COR-L47 (cell line): ENCODE results near the gene GYPA.
"Not testable (repeated sequence)": the region's sequence is repeated elsewhere in the genome, so short reads cannot be mapped to it uniquely, and the experiment has no call there.

Experiments used
- DNase-seq: peaks from one replicate; lab custom pipeline; 2025; lab: John Stamatoyannopoulos, UW

Gene GYPA

DNA sequence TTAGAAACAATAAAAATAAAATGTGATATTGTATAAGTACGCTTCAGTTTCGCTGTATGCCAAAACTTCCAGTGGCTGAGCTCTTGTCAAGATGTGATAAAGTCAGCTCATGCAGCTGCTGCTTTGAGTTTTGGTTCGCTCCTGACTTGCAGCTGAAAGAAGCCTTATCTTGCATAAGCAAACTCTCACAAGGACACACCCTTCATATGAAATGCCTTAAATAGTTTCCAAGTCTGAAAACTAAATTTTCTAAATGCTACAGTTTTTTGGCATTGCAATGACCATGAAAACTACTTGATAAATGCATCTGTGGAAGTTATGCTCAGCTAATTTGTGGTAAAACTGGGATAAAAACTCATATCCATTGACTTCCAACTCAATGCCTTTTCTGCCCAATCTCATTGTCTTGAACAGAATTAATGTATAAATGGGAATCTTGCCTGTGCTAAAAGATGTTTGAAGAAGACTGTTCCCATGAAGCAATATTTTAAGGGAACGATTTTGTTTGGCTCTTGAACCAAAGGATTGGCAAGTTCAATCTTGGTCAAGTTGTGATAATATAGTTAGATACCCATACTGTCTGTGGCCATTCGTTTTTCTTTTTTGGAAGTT, 11.7 kb downstream of the GYPA start:
- DNase-seq = not testable (repeated sequence)

DNA sequence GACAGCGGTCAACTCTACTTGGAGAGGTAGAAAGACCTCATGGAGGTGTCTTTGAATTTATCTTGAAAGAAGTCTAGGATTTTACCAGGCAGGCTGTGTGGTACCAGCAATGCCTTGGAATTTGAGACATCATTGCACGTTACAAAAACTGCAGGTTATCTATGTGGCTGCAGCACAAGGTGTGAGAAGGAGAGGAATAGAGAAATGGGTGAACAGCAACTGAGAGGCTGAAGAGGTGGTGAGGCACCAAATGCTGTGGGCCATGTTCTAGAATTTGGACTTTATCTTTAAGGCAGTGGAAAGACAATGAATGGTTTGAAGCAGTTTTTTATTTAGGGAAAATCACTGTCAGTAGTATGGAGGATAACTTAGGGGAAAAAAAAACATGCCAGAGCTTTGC, 15.4 kb downstream of the GYPA start:
- DNase-seq = not testable (repeated sequence)

DNA sequence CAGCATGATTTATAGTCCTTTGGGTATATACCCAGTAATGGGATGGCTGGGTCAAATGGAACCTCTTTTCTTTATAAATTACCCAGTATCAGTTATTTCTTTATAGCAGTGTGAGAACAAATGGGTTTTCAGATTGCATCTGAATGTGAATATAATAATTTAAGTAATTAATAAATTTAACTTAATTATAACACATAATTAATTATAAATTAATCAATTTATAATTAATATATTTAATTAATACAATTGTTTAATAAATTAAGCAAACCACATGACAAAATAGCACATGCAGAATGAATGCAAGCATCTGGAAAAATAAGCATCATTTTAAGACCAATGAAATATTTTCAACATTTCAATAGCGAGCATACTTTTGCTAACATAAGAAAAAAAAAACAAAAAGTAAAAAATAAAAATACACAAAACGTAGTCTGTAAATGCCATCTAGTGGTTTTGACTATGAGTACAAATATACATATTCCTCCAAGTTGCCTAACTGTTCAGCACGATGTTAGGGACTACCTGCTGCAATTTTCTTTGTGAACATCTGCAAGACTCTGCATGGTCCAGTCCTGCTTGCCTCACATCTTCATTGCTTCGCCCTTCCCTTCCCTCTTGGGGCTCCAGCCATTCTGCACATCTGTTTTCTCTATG, 16.4 kb downstream of the GYPA start:
- not testable (repeated sequence) for DNase-seq

DNA sequence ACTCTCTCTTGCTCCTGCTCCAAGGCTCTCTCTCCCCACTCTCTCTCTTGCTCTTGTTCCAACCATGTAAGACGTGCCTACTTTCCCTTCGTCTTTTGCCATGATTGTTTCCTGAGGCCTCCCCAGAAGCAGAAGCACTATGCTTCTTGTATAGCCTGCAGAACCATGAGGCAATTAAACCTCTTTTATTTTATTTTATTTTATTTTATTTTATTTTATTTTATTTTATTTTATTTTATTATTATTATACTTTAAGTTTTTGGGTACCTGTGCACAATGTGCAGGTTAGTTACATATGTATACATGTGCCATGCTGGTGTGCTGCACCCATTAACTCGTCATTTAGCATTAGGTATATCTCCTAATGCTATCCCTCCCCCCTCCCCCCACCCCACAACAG, 17.2 kb downstream of the GYPA start:
- not testable (repeated sequence) for DNase-seq

DNA sequence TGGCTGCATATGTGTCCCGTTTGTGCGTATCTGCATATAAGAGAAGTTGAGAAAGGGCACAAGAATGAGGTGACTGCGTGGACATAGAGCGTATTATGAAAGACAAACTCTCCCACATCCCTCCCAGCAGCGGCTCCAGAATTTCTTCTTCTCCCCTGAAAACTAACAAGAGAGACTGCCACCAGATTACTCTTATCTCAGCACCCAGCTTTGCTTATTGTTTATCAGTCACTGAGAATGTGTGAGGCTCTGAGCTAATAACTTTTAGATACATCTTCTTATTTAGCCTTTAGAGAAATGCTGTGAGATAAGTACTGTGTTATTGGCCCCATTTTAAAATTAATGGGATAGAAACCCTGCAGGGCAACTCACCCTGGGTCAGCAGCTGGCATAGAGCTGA, 20.8 kb downstream of the GYPA start:
- not testable (repeated sequence) for DNase-seq

DNA sequence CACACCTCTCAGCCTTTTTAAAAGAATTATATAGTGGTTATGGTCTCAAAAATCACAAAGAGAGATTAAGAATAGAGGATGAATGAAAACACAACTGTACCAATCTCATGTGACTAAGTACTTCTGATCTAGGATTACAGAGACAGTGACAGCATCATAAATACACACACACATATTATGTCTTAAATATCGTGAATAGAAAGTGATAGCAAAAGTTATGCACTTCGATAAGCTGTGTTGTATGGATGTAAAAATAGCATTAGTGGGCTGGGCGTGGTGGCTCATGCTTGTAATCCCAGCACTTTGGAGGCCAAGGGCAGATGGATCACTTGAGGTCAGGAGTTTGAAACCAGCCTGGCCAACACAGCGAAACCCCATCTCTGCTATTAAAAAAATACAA, 25.0 kb downstream of the GYPA start:
- DNase-seq = no peak

DNA sequence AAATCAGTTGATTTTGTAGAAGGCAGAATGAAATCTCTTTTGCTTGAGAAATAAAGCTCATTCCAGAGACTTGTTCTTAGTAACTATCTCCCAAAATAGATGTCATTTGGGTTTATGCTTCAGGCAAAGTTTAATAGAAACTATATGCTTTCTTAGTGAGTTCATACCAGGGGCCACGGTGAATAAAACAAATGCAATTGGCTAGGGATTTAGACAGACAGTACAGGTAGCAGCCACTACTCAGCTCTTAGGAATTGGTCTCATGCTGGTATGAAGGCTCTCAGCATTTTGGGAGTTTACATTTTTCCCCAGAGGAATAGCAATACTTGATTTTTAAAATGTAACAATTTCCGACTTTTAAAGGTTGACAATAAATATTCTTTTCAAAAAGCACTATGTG, 27.0 kb downstream of the GYPA start:
- no peak for DNase-seq

DNA sequence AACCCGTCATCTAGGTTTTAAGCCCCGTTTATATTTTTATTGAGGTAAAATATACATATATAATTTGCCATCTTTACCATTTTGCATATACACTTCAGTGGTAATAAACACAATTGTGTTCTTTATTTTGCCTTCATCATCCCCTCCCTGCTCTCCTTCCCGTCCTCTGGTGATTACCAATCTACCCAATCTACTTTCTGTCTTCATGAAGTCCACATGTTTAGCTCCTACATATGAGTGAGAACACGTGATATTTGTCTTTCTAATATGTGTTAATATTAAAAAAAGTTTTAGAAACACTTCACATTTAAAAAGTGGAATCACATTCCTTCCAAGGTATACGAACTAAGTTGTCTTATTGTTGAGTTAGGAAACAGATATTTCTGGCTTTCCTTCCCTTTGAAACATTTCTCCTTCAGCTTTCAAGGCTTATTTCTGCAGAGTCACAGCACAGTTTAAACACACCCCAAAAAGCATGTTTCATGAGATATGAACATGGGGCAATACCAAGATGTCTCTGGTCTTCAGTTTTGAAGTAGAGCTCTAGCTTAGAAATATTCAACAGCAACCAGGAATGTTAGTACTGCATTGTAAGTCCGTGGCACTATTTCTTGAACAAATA, 35.9 kb downstream of the GYPA start:
- no peak for DNase-seq

DNA sequence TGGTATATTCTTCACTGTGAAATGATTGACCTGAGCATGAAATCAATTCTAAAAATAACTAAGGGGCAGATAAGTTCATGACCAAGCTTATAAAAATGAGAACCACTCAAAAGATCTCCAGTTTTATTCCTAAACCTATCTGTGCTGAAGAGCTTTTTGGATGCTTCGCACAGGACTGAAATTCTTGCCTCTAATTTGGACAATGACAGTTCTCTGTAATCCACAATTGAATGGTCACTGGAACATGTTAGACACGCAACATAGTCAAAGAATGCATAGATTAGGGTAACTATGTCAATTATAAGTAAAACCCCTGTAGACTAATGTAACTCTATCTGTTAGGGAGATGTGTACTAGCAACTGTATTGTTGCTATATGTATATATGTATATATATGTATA, 42.7 kb downstream of the GYPA start:
- DNase-seq = not testable (repeated sequence)

DNA sequence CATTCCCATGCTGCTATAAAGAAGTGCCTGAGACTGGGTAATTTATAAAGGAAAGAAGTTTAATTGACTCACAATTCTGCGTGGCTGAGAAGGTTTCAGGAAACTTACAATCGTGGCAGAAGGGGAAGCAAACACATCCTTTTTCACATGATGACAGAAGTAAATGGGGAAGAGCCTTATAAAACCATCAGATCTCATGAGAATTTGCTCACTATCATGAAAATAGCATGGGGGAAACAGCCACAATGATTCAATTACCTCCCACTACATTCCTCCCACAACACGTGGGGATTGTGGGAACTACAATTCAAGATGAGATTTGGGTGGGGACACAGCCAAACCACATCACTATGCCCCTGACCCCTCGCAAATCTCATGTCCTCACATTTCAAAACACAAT, 46.5 kb downstream of the GYPA start:
- not testable (repeated sequence) for DNase-seq

DNA sequence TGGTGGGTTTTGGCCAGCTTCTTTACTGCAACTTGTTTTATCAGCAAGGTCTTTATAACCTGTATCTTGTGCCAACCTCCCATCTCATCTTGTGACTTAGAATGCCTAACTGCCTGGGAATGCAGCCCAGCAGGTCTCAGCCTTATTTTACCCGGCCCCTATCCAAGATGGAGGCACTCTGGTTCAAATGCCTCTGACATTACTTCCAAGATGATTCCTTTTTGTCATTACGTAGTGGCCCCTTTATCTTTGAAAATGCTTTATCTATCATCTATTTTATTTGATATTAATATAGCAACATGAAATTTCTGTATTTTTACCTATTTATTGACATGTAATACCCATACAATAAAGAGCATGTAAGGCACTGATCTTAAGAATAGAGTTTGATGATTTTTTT, 49.3 kb downstream of the GYPA start:
- DNase-seq = not testable (repeated sequence)

DNA sequence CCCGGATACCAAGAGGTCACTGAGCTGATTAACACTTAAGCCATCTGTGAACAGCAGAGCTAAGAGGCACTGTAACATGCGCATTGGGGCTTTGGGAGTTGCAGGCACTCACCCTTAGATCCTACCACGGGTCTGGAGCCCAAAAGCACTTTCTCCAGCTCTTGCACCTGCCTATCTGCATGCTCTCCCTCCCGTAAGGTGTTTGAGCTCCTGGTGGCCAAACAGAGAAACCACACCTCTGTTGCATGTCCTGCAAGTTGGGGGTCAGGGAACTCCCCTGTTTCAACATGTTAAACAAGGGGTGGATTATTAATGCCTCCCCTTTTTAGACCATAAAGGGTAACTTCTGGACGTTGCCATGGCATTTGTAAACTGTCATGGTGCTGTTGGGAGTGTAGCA, 49.8 kb downstream of the GYPA start:
- DNase-seq = no peak

DNA sequence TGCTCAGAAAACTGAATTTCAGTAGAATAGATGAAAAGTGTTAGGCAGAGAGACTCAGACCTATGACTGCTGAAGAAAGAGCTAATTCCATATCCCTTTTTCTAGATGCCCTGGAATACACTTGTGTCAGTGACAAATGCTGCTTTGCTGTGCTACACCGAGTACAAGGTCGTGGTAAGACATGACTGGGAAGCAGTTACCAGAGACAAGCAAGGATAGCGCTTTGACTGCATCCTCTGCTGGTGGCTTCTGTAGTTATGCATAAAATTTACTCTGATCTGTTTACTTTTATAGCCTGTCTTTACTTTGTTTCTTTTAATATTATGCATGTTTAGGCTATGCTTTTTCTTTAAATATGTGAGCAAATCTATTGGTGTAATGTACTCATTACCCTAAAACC, 58.5 kb downstream of the GYPA start:
- DNase-seq = not testable (repeated sequence)

DNA sequence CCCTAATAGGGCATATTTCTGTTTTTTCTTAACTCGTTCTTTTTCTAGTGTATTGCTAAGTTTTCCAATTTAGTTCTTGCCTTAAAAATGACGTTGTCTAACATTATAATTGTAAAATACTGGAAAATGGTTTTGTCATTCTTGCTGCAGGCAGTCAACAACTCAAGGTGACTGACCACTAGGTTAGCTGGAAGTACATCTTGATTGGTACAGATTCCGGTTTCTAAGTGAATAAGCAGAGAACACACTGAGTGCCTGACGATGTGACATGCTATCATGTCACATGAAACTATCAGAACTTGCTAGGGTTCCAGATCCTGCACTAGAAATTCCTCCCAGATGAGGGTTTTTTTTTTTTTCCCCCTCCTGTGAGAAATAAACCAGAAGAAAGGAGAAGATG, 60.4 kb downstream of the GYPA start:
- DNase-seq = not testable (repeated sequence)

DNA sequence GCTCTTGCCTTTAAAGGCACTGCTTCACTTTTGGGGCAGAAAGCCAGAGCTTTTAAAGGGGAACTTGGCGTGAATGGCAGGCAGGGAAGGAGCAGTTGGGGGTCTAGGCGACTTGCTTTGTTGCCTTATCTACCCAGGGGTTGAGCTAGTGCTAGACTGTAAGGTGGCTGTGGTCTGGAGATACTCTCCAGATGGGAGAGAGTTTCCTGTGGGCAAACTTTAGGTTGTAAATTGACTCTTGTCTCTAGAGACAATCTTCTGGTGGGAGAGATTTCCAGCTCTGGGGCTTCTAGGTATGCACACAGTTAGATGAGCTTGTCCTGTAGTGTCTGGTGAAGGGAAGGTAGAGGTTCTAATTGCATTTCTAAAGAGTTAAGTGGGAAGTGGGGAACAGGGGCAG, 61.8 kb downstream of the GYPA start:
- DNase-seq = not testable (repeated sequence)

DNA sequence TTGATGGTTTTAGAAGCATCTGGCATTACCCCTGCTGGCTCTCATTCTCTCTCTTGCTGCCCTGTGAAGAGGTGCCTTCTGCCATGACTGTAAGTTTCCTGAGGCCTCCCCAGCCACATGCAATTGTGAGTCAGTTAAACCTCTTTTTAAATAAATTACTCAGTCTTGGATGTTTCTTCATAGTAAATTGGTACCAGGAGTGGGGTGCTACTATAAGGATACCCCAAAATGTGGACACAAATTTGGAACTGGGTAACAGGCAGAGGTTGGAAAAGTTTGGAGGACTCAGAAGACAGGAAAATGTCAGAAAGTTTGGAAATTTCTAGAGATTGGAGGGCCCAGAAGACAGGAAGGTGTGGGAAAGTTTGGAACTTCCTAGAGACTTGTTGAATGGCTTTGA, 79.0 kb downstream of the GYPA start:
- not testable (repeated sequence) for DNase-seq

DNA sequence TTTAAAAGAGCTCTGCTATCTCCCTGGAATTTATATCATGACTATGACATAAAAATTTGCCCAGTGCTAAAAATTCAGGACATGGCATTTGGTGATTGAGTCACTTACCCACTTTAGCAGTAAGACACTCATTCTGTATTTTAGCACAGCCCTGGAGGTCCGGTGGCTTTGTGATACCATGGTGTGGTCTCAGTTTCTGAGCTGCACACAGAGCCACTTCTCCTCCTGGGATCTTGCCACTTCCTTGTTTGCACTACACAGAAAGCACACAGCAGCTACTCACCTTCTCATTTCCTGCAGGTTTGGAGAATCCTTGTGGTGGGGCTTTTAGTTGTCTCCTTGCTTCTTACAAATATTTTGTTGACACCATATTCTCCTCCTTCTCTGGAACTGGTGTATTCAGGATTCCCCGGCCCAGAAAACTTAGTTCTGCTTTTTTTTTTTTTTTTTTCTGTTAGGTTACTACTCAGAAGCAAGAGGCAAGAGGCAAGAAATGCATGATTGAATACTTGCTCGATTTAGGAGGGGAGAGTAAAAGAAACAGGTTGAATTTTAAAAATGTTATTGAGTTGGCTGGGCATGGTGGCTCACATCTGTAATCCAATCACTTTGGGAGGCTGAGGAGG, 80.2 kb downstream of the GYPA start:
- not testable (repeated sequence) for DNase-seq
